Retina (tissue), 1 donor: Measurements from ENCODE around the gene CDH26.
"Not testable (repeated sequence)": the region's sequence is repeated elsewhere in the genome, so short reads cannot be mapped to it uniquely, and the experiment has no call there.

ENCODE experiments used
- DNase-seq: peaks from one replicate; pipeline ENCODE4 v3.0.0-alpha.2; 2016

The CDH26 gene

DNA sequence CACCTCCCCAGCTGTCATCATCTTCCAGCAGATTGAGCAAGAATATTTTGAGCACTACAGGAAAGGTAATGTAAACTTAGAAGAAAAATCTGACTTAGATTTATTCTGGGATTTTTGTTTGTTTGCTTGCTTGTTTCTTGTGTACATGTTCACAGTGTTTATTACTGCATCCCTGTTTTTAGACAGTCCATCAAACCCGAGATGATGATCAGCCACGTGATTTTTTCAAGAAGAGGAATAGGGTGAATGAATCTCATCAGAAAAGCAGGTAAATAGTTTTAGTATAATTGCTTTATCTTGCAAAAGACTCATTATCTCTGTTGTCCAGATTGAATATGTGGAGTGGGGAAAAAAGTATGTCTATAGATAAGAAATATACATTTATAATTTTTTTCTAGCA, 16.0 kb upstream of the CDH26 start:
- no peak for DNase-seq

DNA sequence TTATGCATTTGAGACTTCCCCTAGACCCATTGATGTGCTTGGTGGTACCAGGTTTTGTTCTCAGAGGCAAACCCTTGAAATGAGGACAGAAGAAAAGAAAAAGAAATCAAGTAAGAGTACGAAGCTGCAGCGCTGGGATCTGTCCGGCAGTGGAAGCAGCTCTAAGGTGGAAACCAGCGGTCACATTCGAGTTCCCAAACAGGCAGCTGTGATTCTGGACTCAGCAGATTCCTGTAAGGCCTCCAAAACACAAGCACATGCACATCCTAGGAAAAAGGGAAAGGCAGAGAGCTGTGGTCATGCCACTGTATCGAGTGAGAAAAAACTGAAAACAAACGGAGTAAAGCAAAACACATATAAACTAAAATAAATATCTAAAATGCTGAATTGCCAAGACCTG, 13.5 kb upstream of the CDH26 start:
- no peak for DNase-seq

DNA sequence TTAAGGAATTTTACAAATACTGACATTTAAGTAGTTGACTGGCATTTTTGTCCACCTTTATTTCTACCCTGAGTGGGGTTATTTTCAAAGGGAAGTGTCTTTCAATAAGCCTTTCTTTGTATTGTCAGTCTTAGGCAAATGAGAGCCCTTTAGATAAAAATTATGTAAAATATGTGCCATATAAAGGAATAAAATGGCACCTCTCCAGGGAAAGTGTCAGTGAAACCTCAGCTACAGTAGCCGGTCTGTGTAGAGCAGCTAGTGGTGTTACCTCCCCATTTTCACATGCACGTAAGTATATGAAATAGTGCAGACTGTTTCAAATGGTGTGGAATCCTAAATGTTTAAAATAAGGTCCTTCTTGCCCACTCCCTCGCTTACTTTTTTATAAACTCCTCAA, 13.0 kb upstream of the CDH26 start:
- no peak for DNase-seq

DNA sequence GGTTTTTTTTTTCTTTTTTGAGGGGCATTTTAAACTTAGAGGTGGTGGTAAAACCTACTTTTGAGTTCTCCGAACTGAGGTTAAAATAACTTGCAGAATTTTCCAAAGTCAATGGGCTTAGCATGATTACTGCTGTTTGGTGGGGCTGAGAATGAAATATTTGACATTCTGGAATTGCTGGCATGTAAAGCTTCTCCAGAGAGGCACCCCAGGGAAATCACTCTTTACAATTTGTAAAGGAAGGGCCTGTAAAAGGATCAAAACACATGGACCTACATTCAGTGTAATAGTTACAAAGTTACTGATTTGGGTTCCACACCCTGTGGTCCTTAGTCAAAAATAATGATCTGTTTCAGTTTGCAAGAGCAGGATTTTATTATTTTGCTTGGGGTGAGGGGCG, 12.5 kb upstream of the CDH26 start:
- DNase-seq, result no peak

GRCh38 chr20:59947376-59947775, 10.8 kb upstream of the CDH26 start:
- no peak for DNase-seq

DNA sequence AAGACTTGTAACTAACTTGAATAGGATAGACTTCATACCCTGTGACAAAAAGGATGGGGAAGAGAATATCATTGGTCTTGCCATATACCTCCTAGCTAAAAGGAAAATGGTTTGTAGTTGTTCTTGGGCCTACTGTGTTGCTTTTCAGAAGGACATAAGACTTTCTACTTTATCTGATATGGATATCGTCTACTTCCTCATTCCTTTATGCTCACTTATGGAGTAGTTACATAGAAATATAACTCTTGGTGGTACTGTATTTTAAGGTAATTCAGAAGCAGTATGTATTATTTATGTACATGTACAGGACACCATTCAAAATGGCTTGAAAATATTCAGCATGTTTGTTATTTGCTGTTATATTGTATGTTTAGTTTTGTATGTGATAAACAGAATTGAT, 10.0 kb upstream of the CDH26 start:
- DNase-seq, result no peak

- peak; percentile 47 for DNase-seq
These were observed 9.1 kb upstream of the CDH26 start for GRCh38 chr20:59948828-59949720.

DNA sequence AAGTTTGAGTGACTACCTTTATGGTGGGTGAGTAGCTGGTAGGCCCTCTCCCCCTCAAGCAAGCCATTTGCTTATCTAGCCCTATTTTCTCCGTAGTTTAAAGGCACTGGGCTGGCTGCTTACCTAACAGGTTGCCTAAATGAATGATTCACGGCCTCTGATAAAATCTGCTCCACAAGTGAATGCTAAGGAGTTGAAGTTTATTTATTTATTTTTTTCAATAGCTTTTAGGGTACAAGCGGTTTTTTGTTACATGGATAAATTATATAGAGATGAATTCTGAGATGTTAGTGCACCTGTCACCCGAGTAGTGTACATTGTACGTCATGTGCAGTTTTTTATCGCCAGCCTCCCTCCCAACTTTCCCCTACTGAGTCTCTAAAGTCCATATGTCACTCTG, 8.3 kb upstream of the CDH26 start:
- DNase-seq, result no peak

DNA sequence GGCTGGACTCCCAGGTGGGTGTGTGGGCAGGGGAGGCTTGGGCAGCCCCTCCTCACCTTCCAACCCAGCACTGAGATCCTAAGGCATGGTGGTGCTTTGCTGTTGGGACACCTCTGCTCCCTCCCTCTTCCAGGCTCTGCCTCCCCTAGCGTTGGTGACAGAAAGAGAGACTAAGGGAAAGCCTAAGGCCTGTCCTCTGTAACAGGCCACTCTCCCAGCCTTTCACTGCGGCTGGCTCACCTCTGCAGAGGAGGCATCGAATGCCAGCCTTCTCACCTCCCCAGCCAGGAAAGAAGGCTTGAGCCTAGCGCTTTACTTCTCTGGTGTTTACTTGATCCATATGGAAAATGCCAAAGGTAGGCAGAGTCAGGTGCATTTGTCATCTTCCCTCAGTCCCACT, 3.5 kb upstream of the CDH26 start:
- DNase-seq, result no peak

- no peak for DNase-seq
These were observed 3.0 kb upstream of the CDH26 start for GRCh38 chr20:59955131-59955796.

DNA sequence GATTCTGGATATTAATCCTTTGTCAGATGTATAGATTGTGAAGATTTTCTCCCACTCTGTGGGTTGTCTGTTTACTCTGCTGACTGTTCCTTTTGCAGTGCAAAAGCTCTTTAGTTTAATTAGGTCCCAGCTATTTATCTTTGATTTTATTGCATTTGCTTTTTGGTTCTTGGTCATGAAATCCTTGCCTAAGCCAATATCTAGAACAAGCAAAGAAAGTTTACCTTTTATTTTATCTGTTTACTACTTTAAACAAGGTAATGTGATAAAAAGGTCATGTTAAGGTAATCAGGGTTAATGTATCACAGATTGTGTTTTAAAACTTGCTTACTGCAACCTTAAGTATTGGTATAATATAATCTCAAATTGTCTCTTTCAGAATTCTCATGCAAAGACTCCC, 655 bp upstream of the CDH26 start:
- DNase-seq, result not testable (repeated sequence)

DNA sequence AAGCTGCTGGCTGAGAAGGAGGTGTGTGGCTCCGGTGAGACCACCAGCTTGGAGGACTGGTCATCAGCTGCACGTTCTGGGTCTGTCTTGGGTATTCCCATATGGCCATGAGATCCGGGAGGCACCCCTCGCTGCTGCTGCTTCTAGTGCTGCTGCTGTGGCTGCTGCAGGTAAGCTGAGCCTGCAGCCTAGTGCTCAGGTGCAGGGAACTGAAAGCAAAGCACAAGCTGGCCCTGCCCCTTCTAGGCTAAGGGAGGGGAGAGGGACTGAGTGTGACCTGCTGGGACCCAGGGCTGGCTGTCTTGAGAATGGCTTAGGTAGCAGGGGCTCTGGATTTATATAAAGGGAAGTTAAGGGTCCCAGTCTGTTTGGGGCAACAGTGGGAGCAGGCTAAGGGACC, 403 bp downstream of the CDH26 start:
- DNase-seq, result no peak

DNA sequence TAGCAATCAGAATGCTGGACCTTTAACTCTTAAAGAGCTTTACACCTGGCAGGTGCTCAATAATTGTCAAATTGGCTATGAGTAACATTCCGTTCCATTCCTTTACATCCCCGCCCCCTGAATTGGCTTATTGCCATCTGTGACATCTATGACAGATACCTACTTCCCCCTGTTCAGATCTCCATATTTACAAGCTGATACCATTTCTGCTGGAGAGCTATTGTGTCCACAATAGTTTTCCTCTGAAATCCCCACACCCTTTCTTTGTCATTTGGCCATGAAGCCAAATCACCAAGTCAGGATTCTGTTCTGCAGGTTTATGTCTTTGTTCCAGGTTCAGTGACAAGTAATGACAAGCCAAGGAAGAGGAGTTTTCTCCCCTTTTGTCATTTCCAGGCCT, 3.2 kb downstream of the CDH26 start:
- DNase-seq, result no peak

GRCh38 chr20:59962155-59962554, 3.9 kb downstream of the CDH26 start:
- DNase-seq, result no peak

DNA sequence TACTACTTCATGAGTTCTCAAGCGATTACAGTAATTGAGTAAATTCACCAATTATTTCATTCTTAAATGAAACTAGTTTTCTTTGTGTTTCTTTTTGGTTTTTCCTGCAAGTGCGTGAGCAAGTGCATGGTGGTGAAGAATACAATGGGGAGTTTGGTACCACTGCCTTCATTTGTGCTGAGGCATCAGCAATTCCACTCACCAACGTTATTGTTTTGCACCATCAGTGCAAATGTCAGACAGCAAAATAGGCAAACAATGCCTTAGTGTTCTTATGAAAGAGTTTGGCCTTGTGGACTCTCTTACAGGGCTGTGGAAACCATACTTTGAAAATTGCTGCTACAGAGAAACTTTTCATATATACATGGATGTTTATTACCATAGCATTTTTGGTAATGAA, 8.2 kb downstream of the CDH26 start:
- DNase-seq, result no peak

DNA sequence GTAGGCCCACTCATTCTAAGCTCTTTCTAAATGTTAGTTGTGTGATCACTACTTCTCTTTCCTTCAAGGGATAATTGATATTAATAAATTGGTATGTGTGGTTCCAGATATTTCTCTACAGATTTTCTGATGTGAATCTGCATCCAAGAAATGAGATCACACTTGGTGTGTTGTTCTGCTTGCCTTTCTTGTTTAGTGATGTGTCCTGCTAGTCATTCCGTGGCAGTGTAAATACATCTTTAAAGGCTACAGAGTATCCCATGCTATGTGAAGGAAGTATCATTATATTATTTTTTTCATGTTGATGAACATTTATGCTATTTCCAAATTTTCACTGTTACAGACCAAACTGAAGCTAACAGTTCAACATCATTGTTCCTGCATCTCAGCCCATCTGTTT, 13.2 kb downstream of the CDH26 start:
- no peak for DNase-seq

DNA sequence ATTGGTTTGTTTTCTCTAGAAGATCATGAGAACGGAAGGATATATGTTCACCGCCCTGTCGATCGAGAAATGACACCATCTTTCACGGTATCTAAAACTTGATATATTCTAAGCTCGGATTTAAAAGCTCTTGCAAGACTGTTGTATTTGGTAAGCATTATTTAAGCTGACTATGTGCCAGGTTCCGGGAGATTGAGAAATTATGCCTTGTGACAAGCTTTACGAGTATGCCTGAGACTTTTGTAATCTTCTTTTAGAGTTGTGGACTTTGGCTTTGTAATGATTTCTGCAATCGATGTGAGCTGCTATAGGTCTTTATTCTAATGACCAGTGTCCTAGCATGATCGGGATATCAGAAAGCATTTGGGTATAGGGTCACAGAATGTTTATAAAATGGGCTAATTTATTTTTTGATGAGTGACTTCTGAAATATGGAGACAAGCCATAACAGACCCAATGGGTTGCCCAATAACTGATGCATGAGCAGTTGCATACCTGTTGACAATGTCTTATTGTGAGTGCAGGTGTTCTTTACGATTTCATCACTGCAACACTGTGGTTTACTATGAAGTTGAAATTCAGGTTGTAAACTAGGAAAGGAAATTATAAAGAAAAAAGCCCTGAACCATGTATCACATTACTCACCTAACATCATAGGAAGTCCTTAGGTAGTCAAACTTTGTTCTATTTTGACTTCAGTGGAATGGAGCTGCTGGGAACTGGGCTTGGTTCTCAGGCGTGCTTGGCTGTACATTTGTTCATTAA, 14.0 kb downstream of the CDH26 start:
- no peak for DNase-seq

DNA sequence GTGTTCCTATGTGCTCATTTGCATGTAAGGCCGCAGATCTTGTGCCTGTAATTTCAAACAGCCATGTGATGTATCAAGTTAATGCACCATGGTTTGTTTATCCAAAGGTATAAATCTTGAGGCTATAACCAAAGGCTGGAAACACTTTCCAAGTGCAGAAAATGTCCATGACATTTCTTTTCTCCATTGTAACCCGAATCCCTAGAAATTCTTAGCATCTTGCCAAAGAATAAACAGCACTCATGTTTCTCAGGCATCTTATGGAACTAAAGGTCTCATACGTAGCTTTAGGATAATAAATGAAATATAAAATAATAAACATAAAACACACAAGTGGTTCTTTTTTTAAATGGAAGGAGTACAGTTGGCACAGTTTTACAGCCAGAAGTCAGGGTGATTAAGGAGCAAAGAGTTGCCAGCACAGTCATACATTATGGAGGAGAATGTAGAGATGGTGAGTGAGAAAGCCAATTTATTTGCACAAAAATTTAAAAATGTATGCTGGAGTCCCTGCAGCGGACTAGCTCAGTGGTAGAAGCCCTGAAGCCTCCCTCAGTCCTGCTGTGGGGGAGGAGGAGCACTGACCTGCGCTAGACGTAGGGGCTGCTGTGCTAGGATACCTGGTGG, 18.0 kb downstream of the CDH26 start:
- DNase-seq, result no peak

GRCh38 chr20:59977086-59977485, 18.9 kb downstream of the CDH26 start:
- no peak for DNase-seq

DNA sequence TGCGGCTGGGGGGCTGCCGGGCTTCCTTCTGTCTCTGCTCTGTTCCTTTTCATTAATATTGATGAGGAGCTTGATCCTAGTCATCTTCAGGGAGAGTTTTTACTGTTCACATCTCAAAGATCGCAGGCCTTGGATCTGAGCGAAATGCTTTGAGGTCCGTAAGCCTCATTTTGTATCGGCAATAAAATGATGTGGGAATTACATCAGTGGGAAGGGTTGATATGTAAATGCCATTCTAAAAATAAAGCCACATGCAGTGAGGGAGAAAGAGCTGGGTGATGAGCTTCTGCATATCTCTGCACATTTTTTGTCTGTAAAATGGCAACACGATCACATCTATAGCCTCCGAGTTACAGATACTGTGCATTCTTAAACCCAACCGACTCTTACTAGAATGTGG, 24.9 kb downstream of the CDH26 start:
- no peak for DNase-seq

- no peak for DNase-seq
These were observed 26.3 kb downstream of the CDH26 start for GRCh38 chr20:59984541-59984940.

DNA sequence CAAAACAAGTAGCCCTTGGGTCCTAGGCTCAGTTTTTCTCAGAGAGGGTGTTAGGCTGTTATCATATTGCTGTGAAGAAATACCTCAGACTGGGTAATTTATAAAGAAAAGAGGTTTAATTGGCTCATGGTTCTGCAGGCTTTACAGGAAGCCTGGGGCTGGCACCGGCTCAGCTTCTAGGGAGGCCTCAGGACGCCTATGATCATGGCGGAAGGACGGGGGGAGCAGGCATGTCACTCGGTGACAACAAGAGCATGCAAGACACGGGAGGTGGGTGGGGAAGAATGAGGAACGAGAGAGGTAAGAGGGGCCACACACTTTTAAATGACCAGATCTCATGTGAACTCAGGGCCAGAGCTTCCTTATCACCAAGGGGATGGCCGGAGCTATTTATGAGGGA, 26.9 kb downstream of the CDH26 start:
- DNase-seq, result no peak

GRCh38 chr20:59985864-59986263, 27.6 kb downstream of the CDH26 start:
- no peak for DNase-seq
